GM13976 (cell line): ENCODE results near the gene ATP2B2.

ENCODE experiments used
- DNase-seq: peaks from one replicate; pipeline ENCODE4 v3.0.0; 2012; ENCODE audit warnings: low spot score
- CTCF ChIP-seq: IDR thresholded peaks from 2 replicates; pipeline ENCODE4 v1.5.1; 2012; ENCODE audit warnings: borderline replicate concordance, mild to moderate bottlenecking; ENCODE audit not compliant: insufficient read depth; ENCODE audit errors: extremely low read depth, missing control alignments, control extremely low read depth
- in situ Hi-C: fragments of 300-500 bp; cut with MboI; formaldehyde crosslinking; loops from one replicate; pipeline ENCODE4 v1.12.0; 2022; ENCODE audit warnings: low sequenced_read_pairs, mixed read lengths, inconsistent platforms; ENCODE audit not compliant: unreplicated experiment

Gene ATP2B2

GRCh38 chr3:10359761-10360161 is 145.6 kb downstream of the ATP2B2 start:
- no peak for DNase-seq
- no peak for TF ChIP-seq CTCF
- in situ Hi-C loops, result loop anchor here (25.0 kb wide), 1 partner anchor 378 kb away; no protein-coding TSS in a partner anchor

GRCh38 chr3:10358309-10358980 is 146.9 kb downstream of the ATP2B2 start:
- no peak for DNase-seq
- in situ Hi-C loops, result loop anchor here (25.0 kb wide), 1 partner anchor 379 kb away; no protein-coding TSS in a partner anchor
- no peak for TF ChIP-seq CTCF

GRCh38 chr3:10357592-10358308 is 147.6 kb downstream of the ATP2B2 start:
- no peak for DNase-seq
- in situ Hi-C loops, result loop anchor here (25.0 kb wide), 1 partner anchor 380 kb away; no protein-coding TSS in a partner anchor
- TF ChIP-seq CTCF, result no peak

- DNase-seq, result no peak
- in situ Hi-C loops, result loop anchor here (25.0 kb wide), 1 partner anchor 380 kb away; no protein-coding TSS in a partner anchor
- no peak for TF ChIP-seq CTCF
These were observed 148.3 kb downstream of the ATP2B2 start for GRCh38 chr3:10357095-10357494.

GRCh38 chr3:10356461-10356981 is 148.9 kb downstream of the ATP2B2 start:
- TF ChIP-seq CTCF, result no peak
- in situ Hi-C loops, result loop anchor here (25.0 kb wide), 1 partner anchor 381 kb away; no protein-coding TSS in a partner anchor
- no peak for DNase-seq

- in situ Hi-C loops, result loop anchor here (25.0 kb wide), 1 partner anchor 383 kb away; no protein-coding TSS in a partner anchor
These were observed 150.9 kb downstream of the ATP2B2 start for GRCh38 chr3:10354361-10355015.

More at GRCh38 chr3:10354361-10355015, 150.9 kb downstream of the ATP2B2 start:
- no peak for TF ChIP-seq CTCF
- no peak for DNase-seq
